Adrenal gland (tissue), 12 donors: Measurements from ENCODE around the gene RALB. TPM values are rescaled to one million over a fixed set of nuclear protein-coding genes. Genes with fewer than 3 reads are reported as not detected.
A peak's percentile ranks its signal among the peaks of the same experiment; 100 is the strongest.
"Not testable (repeated sequence)": the region's sequence is repeated elsewhere in the genome, so short reads cannot be mapped to it uniquely, and the experiment has no call there.

ENCODE experiments used
- DNase-seq, 7 donors: peaks; one replicate each; pipeline ENCODE4 v3.0.0-alpha.2; 2019 to 2020
- H3K27ac ChIP-seq, 5 donors: fragments of 200-600 bp; sonication (generic) in 4 of 5; 1 replicate in 3 of 5; 2 replicates in 2 of 5; pipeline versions ENCODE4 v1.5.1 to v1.8.0; 2016 to 2020; ENCODE audit warnings: mild to moderate bottlenecking in 1 of 5
- H3K27me3 ChIP-seq: fragments of 200-600 bp; 2 replicates; pipeline ENCODE4 v1.8.0; 2021
- H3K36me3 ChIP-seq, 2 donors: fragments of 200-600 bp; replicated peaks in 1 of 2; 1 replicate in 1 of 2; 2 replicates in 1 of 2; pipeline versions ENCODE4 v1.5.1 to v1.8.0; 2018 to 2022
- H3K4me1 ChIP-seq, 2 donors: fragments of 200-600 bp; replicated peaks in 1 of 2; 1 replicate in 1 of 2; 2 replicates in 1 of 2; pipeline versions ENCODE4 v1.5.1 to v1.8.0; 2018 to 2021
- H3K4me3 ChIP-seq, 4 donors: fragments of 200-600 bp; sonication (generic) in 3 of 4; one replicate each; pipeline ENCODE4 v1.5.1; 2016 to 2018
- H3K9me3 ChIP-seq, 3 donors: fragments of 200-600 bp; sonication (generic) in 1 of 3; replicated peaks in 1 of 3; 1 replicate in 2 of 3; 2 replicates in 1 of 3; pipeline versions ENCODE4 v1.5.1 to v1.8.0; 2016 to 2021
- POLR2A ChIP-seq, 2 donors: fragments of 450-650 bp; IDR thresholded peaks; one replicate each; pipeline ENCODE4 v1.6.1; 2017; ENCODE audit warnings: antibody characterized with exemption in 2 of 2, mild to moderate bottlenecking in 2 of 2, moderate library complexity in 1 of 2
- WGBS, 4 donors: extraction: QIAGEN DNeasy Blood & Tissue Kit in 2 of 4; methylation state at CpG; one replicate each; pipeline versions ENCODE4 v1.1.5 to v1.1.7; 2013 to 2017; 5-methylcytosine and 5-hydroxymethylcytosine counted together
- intact Hi-C, 2 donors: fragments of 100-400 bp; cut with DNase I; formaldehyde crosslinking; loops; one replicate each; pipeline versions ENCODE4 v1.14.1 to v1.15.0; 2022 to 2023
- polyA plus RNA-seq, 3 donors: library from polyadenylated mRNA; stranded (reverse); fragments of 200-250 nt in 2 of 3; fragments of 350-450 nt in 1 of 3; fragmentation: Illumina TruSeq in 1 of 3; extraction: RNeasy Lipid Tissue Mini Kit (QIAGEN cat#74804) in 1 of 3; gene quantifications; one replicate each; pipeline ENCODE4 v1.2.3, GENCODE V29; 2013 to 2014
- total RNA-seq, 9 donors: library from RNA; depleted of rRNA in 4 of 9; stranded (reverse); fragments of >200 nt in 4 of 9; fragments of 120-200 nt in 1 of 9; fragmentation: NEBNext Ultra II Directional in 1 of 9; extraction: Animal tissue kit (Norgen Biotek cat#: 25700) in 1 of 9; gene quantifications; one replicate each; pipeline versions ENCODE4 v1.1.0 to v1.2.4, GENCODE V29; 2013 to 2023
- TF ChIP-seq, protein P1 (sequence below), 6 experiments: fragments of 450-650 bp in 4 of 6; fragments of 200-600 bp in 2 of 6; sonication (generic) in 1 of 6; IDR thresholded peaks; 1 replicate in 5 of 6; 2 replicates in 1 of 6; pipeline versions ENCODE4 v1.5.1 to v1.8.0; 2016 to 2021; ENCODE audit warnings: antibody characterized with exemption in 6 of 6, mild to moderate bottlenecking in 2 of 6, moderate library complexity in 1 of 6
- donor health status: healthy with polysubstance abuse.
- donor health status: Bipolar disorder and iron deficiency.
- donor health status: DM: yes; HTN: yes; CAD: no.
- donor health status: DM: no; HTN: no; CAD: no.
- donor health status: DM: no; HTN: no; CAD: no.
- donor health status: DM: yes; HTN: yes; CAD: no.

RALB gene
- total and polyA plus RNA-seq, 12 donors, result 20.7 to 94.3 (median 51.6) TPM

DNA sequence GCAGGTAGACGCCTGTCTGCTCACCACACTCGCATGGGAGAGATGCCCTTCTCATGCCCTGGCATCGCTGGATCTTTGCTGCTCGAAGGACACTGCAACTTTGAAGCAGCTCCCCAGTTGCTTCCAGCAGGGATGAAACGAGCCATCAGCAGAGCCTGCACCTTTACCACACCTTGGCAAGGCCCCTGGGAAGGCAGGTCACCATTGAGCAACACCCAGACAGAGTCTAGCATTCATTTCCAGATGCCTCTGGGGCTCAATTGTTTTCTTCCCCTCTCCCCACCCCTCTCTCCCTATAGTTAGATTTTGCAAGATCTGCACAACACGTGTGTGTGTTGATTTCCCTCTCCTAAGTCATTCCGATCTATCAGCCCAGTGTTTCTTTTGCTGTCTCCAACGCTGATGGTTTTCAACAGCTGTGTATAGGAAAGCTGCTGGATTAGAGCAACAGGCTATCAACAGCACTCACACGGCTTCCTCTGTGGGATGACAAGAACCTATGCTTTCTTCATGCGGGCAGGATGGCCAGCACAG, 67.7 kb downstream of the RALB start:
- intact Hi-C loops, result no loop called here
- H3K36me3 ChIP-seq, result no peaks in the 10 kb centered on the region
- H3K27ac ChIP-seq, result no peak overlapping the region
- TF ChIP-seq POLR2A (IDR thresholded peaks at IDR 0.05), result no peak
- TF ChIP-seq, protein P1, sequence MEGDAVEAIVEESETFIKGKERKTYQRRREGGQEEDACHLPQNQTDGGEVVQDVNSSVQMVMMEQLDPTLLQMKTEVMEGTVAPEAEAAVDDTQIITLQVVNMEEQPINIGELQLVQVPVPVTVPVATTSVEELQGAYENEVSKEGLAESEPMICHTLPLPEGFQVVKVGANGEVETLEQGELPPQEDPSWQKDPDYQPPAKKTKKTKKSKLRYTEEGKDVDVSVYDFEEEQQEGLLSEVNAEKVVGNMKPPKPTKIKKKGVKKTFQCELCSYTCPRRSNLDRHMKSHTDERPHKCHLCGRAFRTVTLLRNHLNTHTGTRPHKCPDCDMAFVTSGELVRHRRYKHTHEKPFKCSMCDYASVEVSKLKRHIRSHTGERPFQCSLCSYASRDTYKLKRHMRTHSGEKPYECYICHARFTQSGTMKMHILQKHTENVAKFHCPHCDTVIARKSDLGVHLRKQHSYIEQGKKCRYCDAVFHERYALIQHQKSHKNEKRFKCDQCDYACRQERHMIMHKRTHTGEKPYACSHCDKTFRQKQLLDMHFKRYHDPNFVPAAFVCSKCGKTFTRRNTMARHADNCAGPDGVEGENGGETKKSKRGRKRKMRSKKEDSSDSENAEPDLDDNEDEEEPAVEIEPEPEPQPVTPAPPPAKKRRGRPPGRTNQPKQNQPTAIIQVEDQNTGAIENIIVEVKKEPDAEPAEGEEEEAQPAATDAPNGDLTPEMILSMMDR (IDR thresholded peaks at IDR 0.05), result no peak
- no peaks in the 10 kb centered on the region for H3K27me3 ChIP-seq
- no peak overlapping the region for H3K4me3 ChIP-seq
- no peak for DNase-seq
- H3K4me1 ChIP-seq, result peaks cover 0 to 5% of the 10 kb centered on the region in 2 donors
- H3K9me3 ChIP-seq, result no peaks in the 10 kb centered on the region
- WGBS, 4 donors, result 62 to 90% (median 85%) methylated on average over 6 to 10 of the region's 10 CpGs

DNA sequence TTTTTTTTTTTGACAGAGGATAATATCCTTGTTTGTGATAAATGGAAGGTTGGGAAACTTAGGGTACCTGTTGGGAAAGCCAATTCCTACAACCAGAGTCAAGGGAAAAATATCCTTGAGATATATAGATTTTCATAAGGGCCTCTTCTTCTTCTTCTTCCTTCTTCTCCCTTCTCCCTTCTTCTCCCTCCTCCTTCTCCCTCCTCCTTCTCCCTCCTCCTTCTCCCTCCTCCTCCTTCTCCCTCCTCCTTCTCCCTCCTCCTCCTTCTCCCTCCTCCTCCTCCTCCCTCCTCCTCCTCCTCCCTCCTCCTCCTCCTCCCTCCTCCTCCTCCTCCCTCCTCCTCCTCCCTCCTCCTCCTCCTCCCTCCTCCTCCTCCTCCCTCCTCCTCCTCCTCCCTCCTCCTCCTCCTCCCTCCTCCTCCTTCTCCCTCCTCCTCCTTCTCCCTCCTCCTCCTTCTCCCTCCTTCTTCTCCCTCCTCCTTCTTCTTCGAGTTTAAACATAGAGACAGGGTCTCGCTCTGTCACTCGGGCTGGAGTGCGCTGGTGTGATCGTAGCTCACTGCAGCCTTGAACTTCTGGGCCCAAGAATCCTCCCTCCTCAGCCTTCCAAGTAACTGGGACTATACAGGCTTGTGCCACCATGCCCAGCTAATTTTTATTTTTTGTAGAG, 68.4 kb downstream of the RALB start:
- DNase-seq, H3K27me3 ChIP-seq, H3K4me3 ChIP-seq, H3K36me3 ChIP-seq, H3K27ac ChIP-seq, H3K9me3 ChIP-seq, H3K4me1 ChIP-seq, intact Hi-C loops: not testable (repeated sequence)
- WGBS, 4 donors, result 74 to 93% (median 85%) methylated on average over 5 of the region's 5 CpGs

DNA sequence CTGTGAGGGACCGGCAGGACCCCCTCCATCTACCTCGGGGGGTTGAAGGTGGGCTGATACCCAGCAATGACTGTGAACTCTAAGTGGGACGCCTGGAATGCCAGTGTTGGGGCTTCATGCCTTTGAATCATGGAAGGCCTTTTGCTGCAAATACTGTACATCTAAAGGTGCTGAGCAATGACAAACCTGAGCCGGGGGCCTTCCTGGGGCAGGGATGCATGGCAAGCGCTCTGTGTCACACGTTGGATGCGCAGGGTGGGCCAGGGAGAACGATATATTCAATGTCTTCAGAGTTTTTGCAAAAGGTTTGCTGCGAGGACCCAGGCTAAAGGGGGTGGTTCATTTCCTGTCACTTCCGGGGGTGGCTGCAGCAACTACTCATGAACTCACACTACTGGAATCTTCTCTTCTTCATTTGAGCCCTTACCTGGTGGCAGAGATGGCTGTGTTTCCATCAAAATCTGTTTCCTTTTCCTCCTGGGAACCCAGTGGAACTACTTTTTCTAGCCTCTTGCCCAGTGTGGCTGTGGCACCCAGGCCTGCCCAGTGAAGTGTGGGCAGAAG, 69.2 kb downstream of the RALB start:
- H3K27me3 ChIP-seq, result no peaks in the 10 kb centered on the region
- H3K4me1 ChIP-seq, result peaks cover 0 to 5% of the 10 kb centered on the region in 2 donors
- H3K9me3 ChIP-seq, result no peaks in the 10 kb centered on the region
- TF ChIP-seq, protein P1 (IDR thresholded peaks at IDR 0.05), result no peak
- no peaks in the 10 kb centered on the region for H3K36me3 ChIP-seq
- intact Hi-C loops, result no loop called here
- H3K4me3 ChIP-seq, result no peak overlapping the region
- H3K27ac ChIP-seq, result no peak overlapping the region
- 89 to 97% (median 93%) methylated on average over 10 of the region's 10 CpGs for WGBS, 4 donors
- no peak for DNase-seq

DNA sequence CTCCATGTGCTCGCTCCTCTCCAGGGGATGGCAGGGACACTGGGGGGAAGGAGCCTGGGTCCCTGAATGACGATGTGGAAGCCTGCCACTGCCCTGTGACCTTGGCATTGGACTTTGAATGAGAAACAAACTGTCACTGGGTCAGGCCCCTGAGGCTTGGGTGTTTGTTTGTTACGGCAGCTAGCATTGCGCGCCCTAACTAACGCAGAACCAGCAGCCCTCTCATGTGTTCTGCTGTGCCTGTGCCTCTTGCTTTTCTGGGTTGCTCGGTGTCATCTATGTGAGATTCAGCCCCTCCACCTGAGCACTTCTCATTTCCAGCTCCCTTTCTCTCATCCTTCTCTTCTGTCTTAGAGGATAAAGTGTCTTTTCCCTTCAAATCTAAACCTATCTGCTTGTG, 69.7 kb downstream of the RALB start:
- Histone ChIP-seq H3K27me3 (no peaks in the 10 kb centered on the region), H3K27ac (no peak overlapping the region), H3K4me1 (peaks cover 0 to 5% of the 10 kb centered on the region in 2 donors), H3K4me3 (no peak overlapping the region), H3K36me3 (no peaks in the 10 kb centered on the region), H3K9me3 (no peaks in the 10 kb centered on the region)
- TF ChIP-seq, protein P1 (IDR thresholded peaks at IDR 0.05), result no peak
- no peak for DNase-seq
- intact Hi-C loops, result no loop called here
- 84 to 96% (median 87%) methylated on average over 5 to 7 of the region's 7 CpGs for WGBS, 4 donors

DNA sequence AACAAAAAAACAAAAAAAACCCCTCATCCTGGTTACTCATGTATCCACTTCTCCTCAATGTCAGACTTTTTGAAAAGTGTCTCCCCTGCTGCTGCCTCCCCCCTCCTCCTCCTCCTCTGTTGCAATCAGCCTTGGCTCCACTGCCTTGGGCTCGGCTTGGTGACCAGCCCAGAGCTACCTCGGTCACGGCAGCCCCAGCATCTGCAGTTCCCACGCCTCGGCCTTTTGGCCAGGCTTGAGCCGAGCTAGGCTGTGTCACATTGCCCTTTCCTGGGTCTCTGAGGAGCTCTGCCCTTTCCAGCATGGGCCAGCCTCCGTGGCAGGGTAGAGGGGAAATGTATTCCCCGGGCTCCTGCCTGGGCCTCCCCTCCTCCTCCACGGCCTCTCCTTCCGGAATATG, 70.6 kb downstream of the RALB start:
- peak overlapping the region in 2 of 5 donors; percentile 53 to 63 for H3K27ac ChIP-seq
- intact Hi-C loops, result no loop called here
- H3K36me3 ChIP-seq, result no peaks in the 10 kb centered on the region
- 17 to 67% (median 47%) methylated on average over 10 of the region's 10 CpGs for WGBS, 4 donors
- TF ChIP-seq, protein P1 (IDR thresholded peaks at IDR 0.05), result no peak
- TF ChIP-seq POLR2A (IDR thresholded peaks at IDR 0.05), result no peak
- no peaks in the 10 kb centered on the region for H3K27me3 ChIP-seq
- no peak overlapping the region for H3K4me3 ChIP-seq
- peak; percentile 72 to 94 (median 91) for DNase-seq
- no peaks in the 10 kb centered on the region for H3K9me3 ChIP-seq
- peaks cover 0 to 5% of the 10 kb centered on the region in 2 donors for H3K4me1 ChIP-seq
